GM18507 (cell line): ENCODE data around the gene PC.
"Not testable (repeated sequence)": the region's sequence is repeated elsewhere in the genome, so short reads cannot be mapped to it uniquely, and the experiment has no call there.

Experiments used
- DNase-seq: peaks from one replicate; pipeline ENCODE4 v3.0.0; 2011; ENCODE audit warnings: low read depth; ENCODE audit not compliant: insufficient read length; ENCODE audit errors: extremely low spot score
- FAIRE-seq: peaks from 2 replicates; lab custom pipeline; 2011; peaks lifted over from hg19 to GRCh38; lab: Jason Lieb, UNC

Gene PC

DNA sequence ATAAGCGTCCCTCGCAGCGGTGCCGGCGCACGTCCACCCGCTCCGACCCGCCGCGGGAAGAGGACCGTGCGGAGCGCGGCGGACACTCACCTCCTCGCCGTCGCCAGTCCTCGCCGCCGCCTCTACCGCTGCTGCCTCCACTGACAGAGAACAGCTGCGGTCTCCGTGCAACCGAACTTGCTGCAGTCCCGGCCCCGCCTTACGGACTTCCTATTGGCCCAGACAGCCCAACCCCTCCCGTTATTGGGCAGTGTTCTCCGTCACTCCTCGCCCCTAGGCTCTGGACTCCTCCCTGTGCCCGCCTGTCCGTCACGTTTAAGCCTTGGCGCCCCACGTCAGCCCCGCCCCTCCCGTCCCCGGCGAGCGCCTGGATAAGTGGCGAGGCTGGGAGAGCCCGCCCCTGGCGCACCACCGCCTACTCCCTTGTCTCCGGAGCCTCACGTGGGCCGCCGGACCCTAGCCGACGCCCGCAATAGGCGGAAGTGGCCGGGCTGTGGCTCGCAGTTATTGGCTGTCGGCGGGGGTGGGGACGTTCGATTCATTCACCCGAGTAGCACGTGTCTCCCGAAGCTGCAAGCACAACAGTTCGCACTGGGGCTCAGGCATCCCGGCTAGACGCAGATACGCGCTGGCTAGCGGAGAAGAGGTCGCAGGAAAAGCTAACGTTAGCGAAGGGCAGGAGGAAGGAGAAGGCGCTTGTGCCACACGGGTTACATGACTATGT is at the start of gene PC:
Gene PC (minus strand): TSS at position 152 of the 724 bp plus-strand sequence. CDS start 86,224 bp downstream, outside the sequence.
- FAIRE-seq, result peak; percentile 72
- peak; percentile 79 for DNase-seq

- DNase-seq, result no peak
- FAIRE-seq, result no peak
Measured at GRCh38 chr11:67007126-67007525, 48.9 kb upstream of the PC start.

DNA sequence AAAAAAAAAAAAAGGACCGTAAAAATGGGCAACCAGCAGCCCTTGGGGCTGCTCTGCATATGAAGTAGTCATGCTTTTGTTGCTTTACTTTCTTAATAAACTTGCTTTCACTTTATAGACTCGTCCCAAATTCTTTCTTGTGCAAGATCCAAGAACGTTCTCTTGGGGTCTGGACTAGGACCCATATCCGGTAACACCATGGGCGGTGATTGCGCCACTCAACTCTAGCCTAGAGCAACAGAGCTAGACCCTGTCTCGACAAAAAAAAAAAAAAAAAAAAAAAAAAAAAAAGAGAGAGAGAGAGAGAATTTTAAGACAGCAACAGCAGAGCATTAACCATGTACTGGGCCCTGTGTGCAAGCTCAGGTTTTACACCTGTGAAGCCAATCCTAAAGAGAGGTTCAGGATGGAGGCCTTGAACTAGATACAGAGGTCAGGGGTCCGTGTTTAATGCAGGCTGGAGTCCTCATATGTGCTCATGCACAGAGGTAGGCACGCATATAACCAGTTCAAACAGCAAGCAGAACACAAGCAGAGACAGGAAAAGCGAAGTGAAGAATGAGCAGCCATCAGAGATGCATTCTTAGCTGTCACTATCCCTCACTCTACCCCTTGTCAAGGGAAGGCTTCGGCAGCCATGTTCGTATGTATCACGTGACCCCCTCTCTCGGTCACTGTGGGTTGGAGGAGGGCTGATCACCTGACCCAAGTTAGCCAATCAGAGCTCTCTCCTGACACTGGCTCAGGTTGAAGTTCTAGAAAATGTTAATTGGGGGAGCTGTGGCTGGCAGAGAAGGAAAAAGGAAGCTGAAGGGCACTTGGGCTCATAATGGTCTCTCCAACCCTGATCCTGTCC is 48.1 kb upstream of the PC start:
- FAIRE-seq (no peak), DNase-seq (no peak)

DNA sequence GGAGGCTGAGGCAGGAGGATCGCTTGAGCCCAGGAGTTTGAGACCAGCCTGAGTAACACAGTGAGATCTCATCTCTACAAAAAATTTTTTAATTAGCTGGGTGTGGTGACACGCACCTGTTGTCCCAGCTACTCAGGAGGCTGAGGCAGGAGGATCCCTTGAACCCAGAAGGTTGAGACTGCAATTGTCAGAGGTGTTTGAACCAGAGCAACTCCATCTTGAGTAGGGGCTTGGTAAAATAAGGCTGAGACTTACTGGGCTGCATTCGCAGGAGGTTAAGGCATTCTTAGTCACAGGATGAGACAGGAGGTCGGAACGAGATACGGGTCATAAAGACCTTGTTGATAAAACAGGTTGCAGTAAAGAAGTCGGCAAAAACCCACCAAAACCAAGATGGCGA is 47.0 kb upstream of the PC start:
- DNase-seq, FAIRE-seq: not testable (repeated sequence)

DNA sequence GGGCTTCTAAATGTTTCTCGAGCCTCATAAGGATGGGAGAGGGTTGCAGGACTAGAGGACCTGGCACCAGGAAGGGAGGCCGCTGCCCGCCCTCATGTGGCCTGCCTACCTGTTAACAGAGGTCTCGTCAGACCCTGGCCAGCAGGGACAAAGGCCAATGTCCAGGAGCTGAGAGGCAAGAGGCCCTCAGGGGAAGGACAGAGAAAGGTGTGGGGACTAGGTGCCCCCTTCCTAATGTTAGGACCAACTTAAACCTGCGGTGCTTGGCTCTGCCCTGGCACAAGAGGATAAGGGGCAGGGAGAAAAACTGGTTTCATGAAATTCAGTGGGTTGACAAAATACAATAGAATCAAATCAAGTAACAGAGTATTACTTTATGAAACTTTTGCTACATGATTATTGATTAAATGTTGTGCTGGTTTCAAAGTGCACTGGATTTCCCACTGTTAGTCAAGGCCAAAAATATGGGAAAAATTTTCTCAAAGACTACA is 44.8 kb upstream of the PC start:
- no peak for FAIRE-seq
- no peak for DNase-seq

DNA sequence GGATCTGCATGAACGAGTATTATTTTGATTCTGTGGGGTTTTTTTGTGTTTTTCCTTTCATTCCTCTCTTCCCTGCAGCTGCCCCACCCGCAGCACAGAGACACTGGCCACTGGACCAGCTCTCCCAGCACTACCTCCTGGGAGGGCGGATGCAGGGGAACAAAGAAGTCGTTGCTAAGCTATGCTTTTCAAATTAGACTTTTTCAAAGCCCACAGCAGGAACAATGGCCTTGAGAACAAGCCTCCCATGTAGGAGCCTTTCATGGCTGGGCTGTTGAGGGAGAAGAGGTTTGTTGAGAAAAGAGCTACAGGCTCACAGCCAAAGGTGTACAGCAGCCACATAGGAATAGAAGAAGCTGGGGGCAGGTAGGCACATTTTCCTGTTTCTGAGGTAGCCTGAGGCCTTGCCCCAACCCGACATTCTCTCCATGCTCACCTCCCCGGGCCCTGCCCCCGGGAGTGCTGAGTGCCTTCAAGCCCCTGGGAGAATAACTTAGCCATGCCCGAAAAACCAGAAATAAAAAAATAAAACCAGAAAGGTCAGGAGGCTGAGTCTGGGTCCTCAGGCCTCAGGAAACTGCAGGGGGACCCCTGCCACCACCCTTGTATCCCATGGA is 44.2 kb upstream of the PC start:
- FAIRE-seq (no peak), DNase-seq (no peak)

DNA sequence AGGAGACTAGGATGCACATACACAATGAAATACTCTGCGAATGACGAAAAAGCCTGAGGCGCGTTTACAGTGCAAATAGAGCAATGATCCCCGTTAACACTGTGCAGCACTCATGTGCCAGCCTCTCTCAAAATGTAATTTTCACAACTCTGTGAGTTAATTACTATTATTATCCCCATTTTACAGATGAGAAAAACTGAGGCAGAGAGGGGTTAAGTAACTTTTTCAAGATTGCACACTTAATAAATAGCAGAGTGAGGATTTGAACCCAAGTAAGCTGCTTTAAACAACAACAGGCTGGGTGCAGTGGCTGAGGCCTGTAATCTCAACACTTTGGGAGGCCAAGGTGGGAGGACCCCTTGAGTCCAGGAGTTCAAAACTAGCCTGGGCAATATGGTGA is 43.1 kb upstream of the PC start:
- FAIRE-seq (no peak), DNase-seq (no peak)

DNA sequence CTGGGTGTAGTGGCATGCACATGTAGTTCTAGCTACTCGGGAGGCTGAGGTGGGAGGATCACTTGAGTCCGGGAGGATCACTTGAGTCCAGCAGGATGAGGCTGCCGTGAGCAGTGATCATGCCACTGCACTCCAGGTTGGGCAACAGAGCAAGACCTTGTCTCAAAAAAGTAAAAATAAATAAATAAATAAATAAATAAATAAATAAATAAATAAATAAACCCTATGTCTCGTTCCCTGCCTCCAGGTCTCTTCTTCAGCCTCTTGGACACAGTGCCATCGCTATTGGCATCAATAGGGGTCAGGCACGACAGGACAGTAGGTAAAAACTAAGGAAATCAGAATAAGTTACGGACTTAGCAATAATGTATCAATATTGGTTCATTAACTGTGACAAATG is 41.4 kb upstream of the PC start:
- no peak for DNase-seq
- no peak for FAIRE-seq

- no peak for FAIRE-seq
Measured at GRCh38 chr11:66996609-66997273, 38.6 kb upstream of the PC start.

GRCh38 chr11:66992041-66992440 is 33.9 kb upstream of the PC start:
- no peak for FAIRE-seq
- no peak for DNase-seq

More at GRCh38 chr11:66996609-66997273, 38.6 kb upstream of the PC start:
- DNase-seq, result no peak

GRCh38 chr11:66989360-66989759 is 31.2 kb upstream of the PC start:
- not testable (repeated sequence) for FAIRE-seq

GRCh38 chr11:66988741-66989140 is 30.6 kb upstream of the PC start:
- not testable (repeated sequence) for DNase-seq, FAIRE-seq

More at GRCh38 chr11:66989360-66989759, 31.2 kb upstream of the PC start:
- not testable (repeated sequence) for DNase-seq

DNA sequence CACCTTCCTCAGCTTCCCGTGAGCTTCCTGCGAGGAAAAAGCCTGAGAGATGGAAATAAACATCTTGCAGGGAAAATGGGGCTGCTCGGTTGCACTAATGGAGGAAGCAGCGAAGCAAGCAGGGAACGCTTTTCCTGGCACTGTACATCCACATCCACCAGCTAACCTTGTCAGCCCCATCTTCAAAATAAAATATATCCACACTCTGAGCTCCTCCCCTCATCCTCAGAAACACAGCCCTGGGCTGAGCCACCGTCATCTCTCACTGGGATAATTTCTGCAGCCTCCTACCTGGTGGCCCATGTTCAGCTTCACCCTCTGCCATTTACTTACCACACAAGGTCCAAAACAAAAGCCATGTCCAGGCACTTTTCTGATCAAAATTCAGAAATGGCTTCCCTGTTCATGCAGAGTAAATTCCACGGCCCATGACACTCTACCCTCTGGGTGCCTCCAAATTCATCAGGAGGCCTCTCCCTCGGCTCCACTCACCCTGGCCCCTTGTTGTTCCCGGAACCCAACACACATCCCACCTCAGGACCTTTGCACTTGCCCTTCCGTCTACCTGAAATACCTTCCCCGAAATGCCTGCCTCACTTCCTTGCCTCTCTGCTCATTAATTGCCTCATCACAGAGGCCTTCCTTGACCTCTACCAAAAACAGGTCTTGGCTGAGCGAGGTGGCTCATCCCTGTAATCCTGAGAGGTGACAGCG is 29.9 kb upstream of the PC start:
- FAIRE-seq, result no peak
- DNase-seq, result no peak

GRCh38 chr11:66987158-66987620 is 29.0 kb upstream of the PC start:
- FAIRE-seq, result no peak
- no peak for DNase-seq

GRCh38 chr11:66986178-66986545 is 28.0 kb upstream of the PC start:
- no peak for DNase-seq
- no peak for FAIRE-seq

GRCh38 chr11:66985508-66986177 is 27.5 kb upstream of the PC start:
- no peak for DNase-seq
- no peak for FAIRE-seq

GRCh38 chr11:66983275-66983924 is 25.2 kb upstream of the PC start:
- DNase-seq (no peak), FAIRE-seq (no peak)
